ENCODE data around the gene STX4. TPM values are rescaled to one million over a fixed set of nuclear protein-coding genes. Genes with fewer than 3 reads are reported as not detected.

Gene STX4
- total and polyA plus RNA-seq, 4 donors, result 11.4 to 22.1 (median 17.4) TPM

- TF ChIP-seq REST (IDR thresholded peaks at IDR 0.05) (no peak), TAF1 (conservative IDR thresholded peaks at IDR 0.05) (no peak), FOXA2 (IDR thresholded peaks at IDR 0.05) (no peak), HNF4G (IDR thresholded peaks at IDR 0.05) (no peak), MAX (IDR thresholded peaks at IDR 0.05) (no peak)
Observed at GRCh38 chr16:31061813-31062440, 28.6 kb downstream of the STX4 start (continued).

- H3K9me3 ChIP-seq (ENCODE audit: control insufficient read depth in 4 of 4, low read length in 3 of 4), result no peaks in the 10 kb centered on the region
- no peak overlapping the region for H3K9ac ChIP-seq (ENCODE audit: low read depth in 1 of 2, low read length in 2 of 2)
- H3K27ac ChIP-seq (ENCODE audit: low read depth in 1 of 2, low read length in 2 of 2), result no peak overlapping the region
- H3K4me3 ChIP-seq (ENCODE audit: low read depth in 1 of 3, low read length in 3 of 3), result no peak overlapping the region
- no peak for DNase-seq (ENCODE audit: low spot score)
- 94% methylated on average over 9 of the region's 9 CpGs for WGBS
- H3K36me3 ChIP-seq (ENCODE audit: control insufficient read depth in 4 of 4, insufficient read depth in 3 of 4, low read depth in 1 of 4, low read length in 3 of 4), result peaks cover 0 to 14% (median 7%) of the 10 kb centered on the region in 4 donors
- H3K4me1 ChIP-seq (ENCODE audit: control insufficient read depth in 4 of 4, insufficient read depth in 4 of 4, low read length in 3 of 4), result no peaks in the 10 kb centered on the region
- TF ChIP-seq HNF4A (conservative IDR thresholded peaks at IDR 0.05) (no peak), NR2F2 (IDR thresholded peaks at IDR 0.05) (no peak), SP1 (IDR thresholded peaks at IDR 0.05) (no peak), GABPA (IDR thresholded peaks at IDR 0.05 in 1 of 2, conservative IDR thresholded peaks at IDR 0.05 in 1 of 2) (no peak), JUND (IDR thresholded peaks at IDR 0.05) (no peak), FOXA1 (IDR thresholded peaks at IDR 0.05) (no peak), FOXA2 (IDR thresholded peaks at IDR 0.05) (no peak), ATF3 (IDR thresholded peaks at IDR 0.05) (no peak), EGR1 (IDR thresholded peaks at IDR 0.05; ENCODE audit: low read depth in 2 of 2) (no peak), TAF1 (conservative IDR thresholded peaks at IDR 0.05) (no peak), RXRA (IDR thresholded peaks at IDR 0.05) (no peak), CTCF (IDR thresholded peaks at IDR 0.05; ENCODE audit: low read depth, low read length, missing input control) (no peak), YY1 (IDR thresholded peaks at IDR 0.05) (no peak), RAD21 (IDR thresholded peaks at IDR 0.05) (no peak), REST (IDR thresholded peaks at IDR 0.05) (no peak), HNF4G (IDR thresholded peaks at IDR 0.05) (no peak), ZBTB33 (IDR thresholded peaks at IDR 0.05) (no peak), MAX (IDR thresholded peaks at IDR 0.05) (no peak)
- H3K27me3 ChIP-seq (ENCODE audit: control insufficient read depth in 4 of 4, insufficient read depth in 4 of 4, low read length in 3 of 4), result no peaks in the 10 kb centered on the region
Observed at GRCh38 chr16:31063495-31063842, 30.1 kb downstream of the STX4 start.

Data from liver (tissue), 9 donors.